Brain microvascular endothelial cell (primary cell): ENCODE results near the gene KIFBP.
"Not testable (repeated sequence)": the region's sequence is repeated elsewhere in the genome, so short reads cannot be mapped to it uniquely, and the experiment has no call there.

Experiments used
- DNase-seq: peaks from one replicate; pipeline ENCODE4 v3.0.0-alpha.2; 2020
- H3K27ac ChIP-seq: fragments of 250-450 bp; sonication (Bioruptor Pico); 2 replicates; pipeline ENCODE4 v1.5.1; 2020; ENCODE audit warnings: mild to moderate bottlenecking, moderate library complexity
- H3K27me3 ChIP-seq: fragments of 250-450 bp; sonication (Bioruptor Pico); replicated peaks from 2 replicates; pipeline ENCODE4 v1.5.1; 2020; ENCODE audit warnings: mild to moderate bottlenecking
- H3K36me3 ChIP-seq: fragments of 250-450 bp; sonication (Bioruptor Pico); replicated peaks from 2 replicates; pipeline ENCODE4 v1.5.1; 2020; ENCODE audit warnings: mild to moderate bottlenecking
- H3K4me3 ChIP-seq: 2 replicates; pipeline ENCODE4 v1.5.1; 2011; ENCODE audit warnings: low read depth, mild to moderate bottlenecking, control low read depth, low read length, moderate library complexity
- CTCF ChIP-seq: IDR thresholded peaks from 2 replicates; pipeline ENCODE4 v1.5.1; 2011; ENCODE audit warnings: low read depth, mild to moderate bottlenecking, moderate library complexity, low read length, control low read depth, inconsistent platforms; ENCODE audit errors: missing control alignments
- in situ Hi-C: cut with HindIII; loops from 2 replicates; pipeline ENCODE4 v1.10.0; 2017; ENCODE audit warnings: low sequenced_read_pairs, low pct_ligation_motif_present

KIFBP gene

GRCh38 chr10:68988530-68989316, at the start of gene KIFBP:
TSS of gene KIFBP (plus strand) at chr10:68988803. CDS start at chr10:68988833, 30 bp downstream.
- peak; percentile 77 for TF ChIP-seq CTCF
- in situ Hi-C loops = no loop called here
- H3K27me3 ChIP-seq = no peaks in the 10 kb centered on the region

DNA sequence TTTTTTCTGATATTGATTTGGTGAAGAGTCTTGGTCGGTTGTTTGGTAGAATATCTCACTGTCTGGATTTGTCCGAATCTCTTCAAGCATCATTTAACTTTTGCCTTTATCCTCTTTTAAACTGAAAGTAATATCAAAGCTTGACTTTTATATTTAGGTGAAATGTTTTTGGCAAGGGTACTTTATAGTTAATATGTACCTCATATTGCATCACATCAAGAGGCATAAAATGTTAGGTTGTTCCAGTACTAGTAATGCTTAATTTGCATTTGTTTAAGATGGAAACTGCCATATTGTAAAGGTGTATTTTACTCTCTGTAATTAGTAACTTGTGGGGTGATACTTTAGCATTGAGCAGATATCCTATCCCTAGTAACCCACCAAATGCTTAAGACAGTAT, 49.7 kb upstream of the KIFBP start:
- Histone ChIP-seq H3K27me3 (no peaks in the 10 kb centered on the region), H3K27ac (no peak overlapping the region), H3K36me3 (peaks cover 27% of the 10 kb centered on the region), H3K4me3 (no peak overlapping the region)
- in situ Hi-C loops = no loop called here
- TF ChIP-seq CTCF = no peak
- no peak for DNase-seq

More at GRCh38 chr10:68988530-68989316, at the start of gene KIFBP:
- H3K27ac ChIP-seq = peak within 1 kb of the TSS; percentile 71
- peaks cover 10% of the 10 kb centered on the region for H3K36me3 ChIP-seq
- DNase-seq = peak; percentile 98
- peak within 1 kb of the TSS; percentile 78 for H3K4me3 ChIP-seq

GRCh38 chr10:68940917-68941316, 47.7 kb upstream of the KIFBP start:
- in situ Hi-C loops, H3K27ac ChIP-seq: not testable (repeated sequence)

DNA sequence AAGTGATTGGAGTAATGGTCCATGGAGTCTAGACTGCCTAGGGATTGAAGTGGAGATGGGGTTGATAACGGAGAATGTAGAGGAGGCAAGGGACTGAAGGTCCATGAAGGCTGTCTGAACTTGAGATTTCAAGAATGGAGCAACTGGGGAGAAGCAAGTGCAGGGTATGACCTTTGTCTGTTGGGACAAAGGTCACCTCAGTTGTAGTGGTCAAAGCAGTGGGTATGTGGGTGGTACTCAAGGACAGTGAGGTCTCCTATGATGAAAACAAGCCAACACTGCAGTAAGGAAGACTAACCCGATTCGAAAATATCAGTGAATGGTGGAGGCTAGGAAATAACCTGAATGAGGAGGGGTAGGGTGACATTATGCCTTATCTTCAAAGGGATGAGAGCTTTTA, 38.0 kb upstream of the KIFBP start:
- peaks cover 21% of the 10 kb centered on the region for H3K36me3 ChIP-seq
- H3K27me3 ChIP-seq = no peaks in the 10 kb centered on the region
- in situ Hi-C loops = no loop called here
- DNase-seq = no peak
- H3K27ac ChIP-seq = no peak overlapping the region
- H3K4me3 ChIP-seq = no peak overlapping the region
- no peak for TF ChIP-seq CTCF

More at GRCh38 chr10:68940917-68941316, 47.7 kb upstream of the KIFBP start:
- not testable (repeated sequence) for H3K4me3 ChIP-seq, DNase-seq, H3K27me3 ChIP-seq
- peaks cover 37% of the 10 kb centered on the region for H3K36me3 ChIP-seq

DNA sequence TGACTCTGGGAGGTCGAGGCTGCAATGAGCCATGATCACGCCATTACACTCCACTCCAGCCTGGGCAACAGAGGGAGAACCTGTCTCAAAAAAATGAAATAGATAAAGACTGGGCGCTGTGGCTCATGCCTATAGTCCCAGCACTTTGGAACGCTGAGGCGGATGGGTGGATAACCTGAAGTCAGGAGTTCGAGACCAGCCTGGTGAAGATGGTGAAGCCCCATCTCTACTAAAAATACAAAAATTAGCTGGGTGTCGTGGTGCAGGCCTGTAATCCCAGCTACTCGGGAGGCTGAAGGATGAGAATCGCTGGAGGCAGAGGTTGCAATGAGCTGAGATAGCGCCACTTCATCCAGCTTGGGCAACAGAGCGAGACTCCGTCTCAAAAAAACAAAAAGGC, 33.7 kb upstream of the KIFBP start:
- TF ChIP-seq CTCF = no peak
- Histone ChIP-seq H3K27me3 (no peaks in the 10 kb centered on the region), H3K27ac (no peak overlapping the region), H3K36me3 (peaks cover 2% of the 10 kb centered on the region), H3K4me3 (no peak overlapping the region)
- in situ Hi-C loops = no loop called here
- DNase-seq = no peak

DNA sequence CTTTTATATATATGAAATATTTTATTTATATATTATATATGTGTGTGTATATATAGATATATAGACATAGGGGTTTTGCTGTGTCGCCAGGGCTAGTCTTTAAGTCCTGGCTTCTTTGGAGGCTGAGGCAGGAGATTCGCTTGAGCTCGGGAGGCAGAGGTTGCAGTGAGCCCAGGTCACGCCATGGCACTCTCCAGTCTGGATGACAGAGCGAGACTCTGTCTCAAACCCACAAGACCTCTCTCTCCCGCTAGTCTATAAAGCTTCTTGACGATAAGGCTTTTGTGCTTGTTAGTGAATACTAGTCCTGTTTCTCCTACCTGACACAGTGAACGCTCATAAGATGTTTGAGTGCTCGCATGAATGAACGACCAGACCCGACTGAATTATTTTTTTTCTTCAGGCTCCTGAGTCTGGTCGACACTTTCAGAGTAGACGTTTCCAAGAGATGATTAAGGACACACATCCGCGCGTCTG, 33.2 kb upstream of the KIFBP start:
- in situ Hi-C loops = no loop called here
- H3K27ac ChIP-seq = peak overlapping the region; percentile 80
- no peak for TF ChIP-seq CTCF
- H3K36me3 ChIP-seq = peaks cover 7% of the 10 kb centered on the region
- H3K27me3 ChIP-seq = no peaks in the 10 kb centered on the region
- DNase-seq = no peak
- peak overlapping the region; percentile 100 for H3K4me3 ChIP-seq
